Activated CD4-positive, alpha-beta T cell treated with anti-CD3 and anti-CD28 coated beads for 1 hour (primary cell): ENCODE measurements around the gene PSMB7.
A peak's percentile ranks its signal among the peaks of the same experiment; 100 is the strongest.

ENCODE experiments used
- DNase-seq: peaks from one replicate; pipeline ENCODE4 v3.0.0-alpha.2; 2020

The PSMB7 gene

DNA sequence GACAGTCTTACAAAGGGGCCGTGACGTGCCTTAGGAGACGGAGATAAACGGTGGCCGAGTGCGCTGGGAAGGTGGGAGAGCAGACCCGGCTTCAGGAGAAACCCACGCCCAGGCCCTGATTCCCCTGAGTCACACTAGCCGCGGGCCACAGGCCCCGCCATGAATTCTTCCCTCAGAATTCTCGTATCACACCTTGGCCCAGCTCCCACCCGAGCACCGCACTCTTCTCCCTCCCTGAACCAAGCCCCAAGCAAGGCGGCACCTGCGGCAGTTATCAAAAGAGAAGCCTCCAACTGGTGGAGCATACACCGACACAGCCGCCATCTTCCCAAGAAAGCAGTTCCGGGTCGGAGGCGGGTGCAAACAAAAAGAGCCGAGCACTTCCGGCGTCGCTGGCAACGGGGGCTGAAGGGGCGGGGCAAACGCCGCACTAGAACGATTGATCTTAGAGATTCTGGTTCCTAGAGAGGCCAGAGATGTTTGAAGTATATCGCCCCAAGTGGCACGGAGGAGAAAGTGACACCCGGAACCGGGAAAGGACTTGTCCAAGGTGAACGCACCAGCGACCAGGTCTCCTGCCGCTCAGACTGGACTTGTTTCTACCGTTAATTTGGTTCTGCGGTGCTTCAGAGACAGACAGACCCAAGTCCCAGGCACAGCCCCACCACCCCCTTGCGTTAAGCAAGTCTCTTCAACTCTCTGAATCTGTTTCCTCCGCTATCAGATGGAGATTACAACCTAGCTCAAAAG lies at the start of gene PSMB7:
Gene PSMB7 (minus strand): TSS at position 341 of the 750 bp plus-strand sequence. CDS start 17 bp downstream, at position 324.
- peak; percentile 95 for DNase-seq

DNA sequence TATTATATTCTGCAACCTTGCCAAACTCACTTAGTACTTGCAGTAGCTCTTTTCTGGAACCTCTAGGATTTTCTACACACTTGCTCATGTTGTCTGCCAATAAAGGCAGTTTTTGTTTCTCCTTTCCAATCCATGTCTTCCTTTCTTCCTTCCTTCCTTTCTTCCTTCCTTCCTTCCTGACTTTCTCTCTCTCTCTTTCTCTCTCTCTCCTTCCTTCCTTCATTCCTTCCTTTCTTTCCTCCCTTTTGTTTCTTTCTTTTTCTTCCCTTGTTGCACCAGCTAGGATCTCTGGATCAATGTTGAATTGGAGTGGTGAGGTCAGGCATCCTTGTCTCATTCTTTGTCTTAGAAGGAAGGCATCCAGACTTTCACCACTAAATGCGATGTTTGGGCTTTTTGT lies 47.5 kb upstream of the PSMB7 start:
- DNase-seq: no peak

DNA sequence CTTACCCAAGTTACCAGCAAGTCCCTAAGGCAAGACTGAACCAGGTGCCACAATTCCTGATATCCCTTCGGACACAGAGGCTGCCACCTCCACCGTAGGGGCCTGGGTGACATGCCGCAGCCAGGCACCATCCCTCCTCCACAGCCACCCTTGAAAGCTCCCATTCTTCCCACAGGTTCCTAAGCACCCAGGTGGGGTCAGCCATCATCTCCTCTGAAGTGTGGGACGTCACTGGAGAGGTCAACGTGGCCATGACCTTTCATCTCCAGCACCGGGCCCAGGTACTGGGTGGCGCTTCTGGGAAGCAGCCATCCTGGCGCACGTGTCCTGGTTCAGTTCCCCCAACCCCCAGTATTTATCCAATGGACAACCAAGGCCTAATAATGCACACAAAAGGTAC lies 43.2 kb upstream of the PSMB7 start:
- no peak for DNase-seq

DNA sequence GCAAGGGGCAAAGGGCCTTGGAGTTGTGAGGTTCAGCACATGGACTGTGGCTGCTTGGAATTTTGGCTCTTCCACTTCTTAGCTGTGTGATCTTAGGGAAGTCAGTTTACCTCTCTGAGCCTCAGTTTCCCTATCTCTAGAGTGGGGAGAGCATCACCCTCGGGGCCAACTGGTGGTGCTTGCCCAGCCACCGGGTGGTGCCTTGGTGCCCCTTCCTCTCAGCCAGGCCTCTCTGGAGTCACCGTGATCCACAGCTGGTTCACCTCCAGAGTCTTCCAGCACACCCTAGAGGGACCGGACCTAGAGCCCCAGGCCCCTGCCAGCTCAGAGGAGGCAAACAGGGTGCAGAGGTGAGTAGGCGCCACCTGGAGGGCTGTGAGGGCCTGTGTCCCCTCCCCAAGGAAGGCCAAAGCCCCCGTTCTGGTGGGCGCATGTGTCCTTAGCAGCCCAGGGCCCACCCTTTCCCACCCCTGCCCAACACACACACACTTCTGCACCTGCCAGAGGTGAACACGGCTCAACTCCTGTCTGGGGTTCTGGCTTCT lies 42.7 kb upstream of the PSMB7 start:
- DNase-seq: no peak

DNA sequence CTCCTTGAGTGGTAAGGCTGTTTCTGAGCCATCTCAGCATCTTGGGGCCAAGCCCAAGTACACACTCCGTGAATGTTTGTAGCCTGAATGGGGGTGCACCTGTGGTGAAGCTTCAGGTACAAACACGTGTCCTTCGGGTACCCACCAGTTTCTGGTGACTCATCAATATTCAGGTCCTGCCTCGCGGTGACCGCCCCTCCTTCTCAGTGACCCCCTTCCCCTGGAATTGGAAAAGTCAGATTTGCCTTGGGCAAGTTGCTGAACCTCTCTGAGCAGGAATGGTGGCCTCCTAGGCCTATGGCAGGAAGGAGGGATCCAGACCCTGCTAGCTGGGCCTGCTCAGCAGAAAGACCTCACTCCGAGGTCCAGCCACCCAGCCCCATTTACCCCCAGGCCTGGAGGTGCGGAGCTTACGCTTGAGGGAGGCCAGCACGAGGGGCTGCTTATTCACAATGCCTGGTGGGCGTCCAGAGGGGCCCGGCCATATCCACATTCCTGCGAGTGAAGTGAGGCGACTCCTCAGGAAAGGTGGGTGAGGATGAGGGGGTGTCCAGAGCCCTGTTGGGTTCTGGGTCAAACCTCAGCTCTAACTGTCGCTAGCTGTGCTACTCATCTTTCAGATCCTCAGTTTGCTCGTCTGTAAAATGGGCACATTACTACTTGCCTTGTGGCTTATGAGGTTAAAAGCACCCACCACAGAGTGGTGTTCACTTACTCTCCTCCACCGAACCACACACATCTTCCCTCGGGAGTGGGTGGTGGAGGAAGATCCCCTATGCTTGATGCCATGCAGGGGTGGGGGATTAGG lies 42.0 kb upstream of the PSMB7 start:
- no peak for DNase-seq

DNA sequence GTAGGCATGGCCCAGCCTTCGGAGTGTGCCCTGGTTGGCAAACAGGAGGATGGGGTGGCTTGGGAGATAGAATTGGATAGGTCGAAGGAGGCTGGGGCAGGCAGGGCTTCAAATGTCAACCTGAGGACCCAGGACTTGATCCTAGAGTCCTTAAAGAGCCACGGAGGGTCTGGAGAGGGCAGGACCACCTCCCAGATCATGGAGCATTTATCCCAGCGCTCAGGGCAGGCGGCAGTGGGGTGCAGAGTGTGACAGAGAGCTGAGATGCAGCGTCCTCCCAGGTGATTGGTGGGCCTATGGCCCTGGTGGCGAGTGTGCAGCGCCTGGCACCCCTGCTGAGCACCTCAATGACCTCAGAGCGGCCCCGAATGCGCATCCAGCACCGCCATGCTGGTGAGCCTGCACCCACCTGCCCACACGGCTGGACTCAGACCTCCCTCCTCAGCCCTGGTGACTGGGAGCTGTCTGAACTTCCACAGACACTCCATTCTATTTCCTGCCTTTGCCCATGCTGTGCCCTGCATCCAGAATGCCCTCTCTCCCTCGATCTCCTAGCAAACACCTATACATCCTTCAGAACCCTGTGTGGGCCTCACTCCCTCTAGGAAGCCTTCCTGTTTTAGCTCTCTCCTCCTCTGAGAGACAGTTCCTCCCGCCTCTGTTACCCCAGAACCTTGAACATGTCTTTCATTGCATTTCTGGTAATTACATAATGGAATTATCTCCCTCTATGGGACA lies 41.3 kb upstream of the PSMB7 start:
- no peak for DNase-seq

DNA sequence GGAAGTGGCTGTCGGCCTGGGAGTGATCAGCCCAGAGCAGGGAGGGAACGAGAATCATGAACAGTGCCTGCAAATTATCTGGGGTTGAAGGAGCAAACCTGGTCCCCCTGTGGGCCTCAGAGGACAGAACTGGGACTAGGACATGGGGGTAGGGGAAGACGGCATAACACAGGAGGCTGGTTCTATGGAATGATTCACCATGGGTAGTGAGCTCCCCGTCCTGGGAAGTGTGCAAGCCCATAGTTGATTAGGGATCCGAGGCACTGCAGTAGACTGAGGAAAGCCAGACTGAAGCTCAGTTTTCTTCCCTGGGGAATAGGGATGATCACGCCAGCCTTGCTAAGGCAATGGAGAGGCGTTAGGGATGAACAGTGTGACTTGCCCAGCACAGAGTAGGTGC lies 40.6 kb upstream of the PSMB7 start:
- no peak for DNase-seq

DNA sequence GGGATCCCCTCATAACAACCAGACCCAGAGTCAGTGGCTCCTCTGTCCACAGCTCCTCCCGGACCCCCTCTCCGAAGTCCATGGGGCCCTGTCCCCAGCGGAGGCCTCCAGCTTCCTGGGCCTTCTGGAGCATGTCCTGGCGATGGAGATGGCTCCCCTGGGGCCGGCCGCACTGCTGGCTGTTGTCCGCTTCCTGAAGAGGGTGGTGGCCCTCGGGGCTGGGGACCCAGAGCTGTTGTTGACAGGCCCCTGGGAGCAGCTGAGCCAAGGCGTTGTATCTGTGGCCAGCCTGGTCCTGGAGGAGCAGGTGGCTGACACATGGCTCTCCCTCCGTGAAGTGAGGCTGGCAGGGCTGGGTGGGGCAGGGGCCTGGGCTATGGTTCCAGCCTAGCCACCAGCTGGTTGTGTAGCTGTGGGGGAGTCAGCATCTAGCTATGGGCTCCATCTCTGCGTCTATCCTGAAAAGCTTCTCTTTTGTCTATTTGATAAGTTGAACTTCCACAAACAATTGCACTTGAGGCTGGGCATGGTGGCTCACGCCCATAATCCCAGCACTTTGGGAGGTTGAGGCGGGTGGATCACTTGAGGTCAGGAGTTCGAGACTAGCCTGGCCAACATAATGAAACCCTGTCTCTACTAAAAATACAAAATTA lies 39.7 kb upstream of the PSMB7 start:
- DNase-seq: no peak

DNA sequence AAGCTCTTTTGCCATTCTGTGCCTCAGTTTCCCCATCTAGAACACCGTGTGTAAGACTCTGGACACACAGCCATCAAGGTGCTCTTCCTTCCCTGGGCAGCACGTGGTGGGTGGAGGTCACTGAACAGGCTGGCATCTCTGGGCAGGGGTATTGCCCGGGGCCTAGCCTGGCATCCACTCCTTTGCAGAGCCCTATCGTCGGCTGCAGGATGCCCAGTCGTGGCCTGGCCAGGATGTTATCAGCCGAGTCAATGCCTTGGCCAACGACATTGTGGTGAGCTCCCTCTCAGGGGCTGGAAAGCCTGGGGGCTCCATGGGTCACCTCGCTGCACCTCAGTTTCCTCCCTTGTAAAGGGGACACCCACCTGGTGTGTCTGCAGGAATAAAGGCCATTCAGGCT lies 39.1 kb upstream of the PSMB7 start:
- DNase-seq: no peak

DNA sequence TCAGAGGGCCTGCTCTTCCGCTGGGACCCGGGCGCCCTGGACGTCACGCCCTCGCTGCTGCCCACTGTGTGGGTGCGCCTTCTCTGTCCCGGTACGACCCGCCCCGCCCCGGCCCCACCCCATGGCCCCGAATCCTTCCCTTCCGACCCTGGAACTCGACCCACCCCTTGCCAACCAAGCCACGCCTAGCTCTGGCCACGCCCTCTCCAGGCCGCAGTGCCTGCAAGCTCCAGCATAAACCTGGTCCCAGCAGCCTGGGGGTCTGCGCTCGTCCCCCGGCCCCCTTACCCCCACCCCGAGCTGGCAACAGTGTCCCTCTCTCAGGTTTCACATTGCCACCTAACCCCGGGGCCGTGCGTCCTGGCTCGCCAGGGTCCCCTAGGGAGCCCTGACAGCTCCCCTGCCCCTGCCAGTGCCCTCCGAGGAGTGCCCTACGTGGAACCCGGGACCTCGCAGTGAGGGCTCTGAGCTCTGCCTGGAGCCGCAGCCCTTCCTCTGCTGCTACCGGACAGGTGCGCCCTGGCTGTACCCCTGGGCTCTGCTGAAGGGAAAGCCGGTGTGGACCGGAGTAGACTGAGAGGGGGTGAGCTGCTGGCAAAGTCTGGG lies 38.4 kb upstream of the PSMB7 start:
- no peak for DNase-seq

DNA sequence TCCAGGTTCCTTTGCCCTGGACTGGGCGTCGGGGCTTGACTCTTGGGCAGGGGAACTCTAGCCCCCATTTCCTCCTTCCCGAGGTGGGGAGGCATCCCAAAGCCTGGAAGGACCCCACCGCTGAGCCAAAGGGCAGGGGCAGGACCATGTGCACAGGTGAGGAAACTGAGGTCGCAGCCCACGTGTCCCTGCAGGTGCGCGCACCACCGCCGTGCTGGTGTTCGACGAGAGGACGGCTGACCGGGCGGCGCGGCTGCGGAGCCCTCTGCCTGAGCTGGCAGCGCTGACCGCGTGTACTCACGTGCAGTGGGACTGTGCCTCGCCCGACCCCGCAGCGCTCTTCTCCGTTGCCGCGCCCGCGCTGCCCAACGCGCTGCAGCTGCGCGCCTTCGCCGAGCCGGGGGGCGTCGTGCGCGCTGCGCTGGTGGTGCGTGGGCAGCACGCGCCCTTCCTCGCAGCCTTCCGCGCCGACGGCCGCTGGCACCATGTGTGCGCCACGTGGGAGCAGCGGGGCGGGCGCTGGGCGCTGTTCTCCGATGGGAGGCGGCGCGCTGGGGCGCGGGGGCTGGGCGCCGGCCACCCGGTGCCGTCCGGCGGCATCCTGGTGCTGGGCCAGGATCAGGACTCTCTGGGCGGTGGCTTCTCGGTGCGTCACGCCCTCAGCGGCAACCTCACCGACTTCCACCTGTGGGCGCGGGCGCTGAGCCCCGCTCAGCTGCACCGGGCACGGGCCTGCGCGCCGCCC lies 37.8 kb upstream of the PSMB7 start:
- DNase-seq: no peak

DNA sequence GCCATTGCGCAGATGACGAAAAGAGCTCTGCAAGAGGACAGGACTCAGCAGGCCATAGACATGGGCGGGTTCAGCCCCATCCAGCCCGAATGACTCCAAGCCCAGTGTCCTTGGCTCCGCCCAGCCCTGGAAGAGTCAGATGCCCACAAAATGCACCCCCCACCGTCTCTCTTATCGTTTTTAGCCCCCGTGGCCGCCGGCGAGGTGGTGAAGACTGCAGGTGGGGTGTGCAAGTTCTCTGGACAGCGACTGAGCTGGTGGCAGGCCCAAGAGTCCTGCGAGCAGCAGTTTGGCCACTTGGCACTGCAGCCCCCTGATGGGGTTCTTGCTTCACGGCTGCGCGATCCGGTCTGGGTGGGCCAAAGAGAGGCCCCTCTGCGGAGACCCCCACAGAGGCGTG lies 37.1 kb upstream of the PSMB7 start:
- no peak for DNase-seq

DNA sequence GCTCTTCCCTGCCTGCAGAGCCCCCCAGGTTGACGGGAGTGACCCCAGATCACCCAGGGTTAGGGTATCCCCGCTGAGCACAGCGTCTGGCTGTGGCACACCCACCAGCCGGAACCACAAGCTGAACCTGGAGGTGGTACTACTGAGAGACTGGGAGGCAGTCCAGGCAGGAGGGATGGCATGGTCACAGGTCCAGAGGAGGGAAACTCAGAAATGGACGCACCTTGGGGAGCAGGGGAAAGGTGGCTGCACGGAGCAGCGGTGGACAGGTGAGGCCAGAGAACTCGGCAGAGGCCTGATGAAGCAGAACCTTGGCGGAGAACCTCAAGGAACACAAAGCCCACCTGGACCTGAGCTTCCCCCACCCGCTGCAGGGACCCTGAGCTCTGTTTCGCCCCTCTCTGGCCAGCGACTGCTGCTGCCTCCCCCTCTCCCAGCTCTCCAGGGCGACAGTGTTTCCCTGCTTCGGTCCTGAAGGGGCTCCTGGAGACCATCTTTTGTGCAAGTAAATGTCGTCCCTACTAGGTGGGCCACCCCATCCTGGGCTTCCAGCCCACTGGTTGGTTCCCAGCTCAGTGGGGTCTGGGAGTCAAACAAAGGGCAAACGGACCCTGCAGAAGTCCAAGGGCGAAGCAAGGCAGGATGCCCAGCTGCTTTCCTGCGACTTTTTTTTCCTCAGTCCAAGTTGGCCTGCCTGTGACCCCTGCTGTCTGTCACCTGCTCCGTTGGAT lies 35.9 kb upstream of the PSMB7 start:
- DNase-seq: no peak

DNA sequence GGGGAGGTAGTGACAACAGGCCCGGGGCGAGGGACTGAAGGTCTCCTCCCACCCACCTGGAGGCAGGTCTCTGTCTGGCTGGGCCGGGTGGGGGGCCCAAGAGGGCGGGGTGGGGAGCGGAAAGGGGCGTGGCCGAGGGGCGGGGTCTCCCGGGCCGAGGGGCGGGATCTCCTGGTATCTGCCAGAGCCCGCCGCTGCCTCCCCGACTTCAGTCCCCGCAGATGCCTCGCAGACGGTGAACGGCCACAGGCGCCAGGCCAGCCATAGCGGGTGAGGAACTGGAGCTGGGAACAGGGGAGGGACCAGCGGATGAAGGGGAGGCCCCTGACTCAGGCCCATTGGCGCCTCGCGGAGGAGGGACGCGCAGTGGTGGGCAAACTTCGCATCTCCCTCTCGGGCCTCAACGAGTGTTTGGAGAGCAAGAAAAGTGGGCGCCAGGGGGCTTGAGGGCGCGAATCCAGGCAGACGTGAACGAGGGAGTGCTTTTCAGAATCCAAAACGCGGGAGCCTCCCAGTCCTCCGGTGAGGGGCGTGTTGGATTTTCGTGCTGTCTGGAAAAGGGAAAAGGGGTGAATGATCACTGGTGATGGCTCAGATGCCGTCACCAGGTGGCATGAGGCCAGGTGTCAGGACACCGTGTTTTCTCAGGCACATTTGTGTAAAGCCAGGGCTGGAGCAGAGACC lies 35.1 kb upstream of the PSMB7 start, which contains the start of gene ADGRD2:
Gene ADGRD2 (plus strand): TSS at position 211 of the 684 bp plus-strand sequence. CDS start 1,216 bp downstream, outside the sequence.
- no peak for DNase-seq

DNA sequence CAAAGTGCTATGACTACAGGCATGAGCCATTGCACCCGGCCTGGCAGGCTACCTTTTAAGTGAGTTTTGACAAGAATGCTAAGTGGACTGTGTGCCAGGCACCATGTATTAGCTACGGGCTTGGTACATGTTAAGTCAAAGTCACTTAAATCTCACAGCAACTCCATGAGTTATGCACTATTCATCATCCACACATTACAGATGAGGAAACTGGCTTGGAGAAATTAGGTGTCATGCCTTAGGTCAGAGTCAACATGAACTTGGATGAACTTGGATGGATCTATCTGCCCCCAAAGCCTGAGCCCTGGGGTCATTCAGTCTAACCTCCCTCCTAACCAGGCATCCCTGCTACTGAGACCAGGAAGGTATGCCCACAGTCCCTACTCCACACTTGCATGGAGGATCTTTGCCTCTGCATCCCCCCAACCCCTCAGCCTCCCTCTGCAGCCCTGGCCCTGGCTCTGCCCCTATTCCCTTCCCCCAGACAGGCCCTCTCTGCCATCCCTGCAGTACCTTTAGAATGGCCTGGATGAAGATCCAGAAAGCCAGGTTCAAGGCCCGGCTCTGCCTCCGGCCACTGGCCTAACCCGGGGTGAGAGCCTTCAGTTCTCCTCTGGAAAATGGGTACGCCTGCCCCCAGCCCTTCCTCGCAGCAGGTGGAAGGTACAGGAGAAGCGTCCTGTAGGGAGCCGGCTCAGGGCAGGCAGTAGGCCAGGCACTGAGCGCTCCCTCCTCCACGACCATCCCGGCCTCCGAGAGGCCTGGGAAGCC lies 34.3 kb upstream of the PSMB7 start:
- DNase-seq: no peak

DNA sequence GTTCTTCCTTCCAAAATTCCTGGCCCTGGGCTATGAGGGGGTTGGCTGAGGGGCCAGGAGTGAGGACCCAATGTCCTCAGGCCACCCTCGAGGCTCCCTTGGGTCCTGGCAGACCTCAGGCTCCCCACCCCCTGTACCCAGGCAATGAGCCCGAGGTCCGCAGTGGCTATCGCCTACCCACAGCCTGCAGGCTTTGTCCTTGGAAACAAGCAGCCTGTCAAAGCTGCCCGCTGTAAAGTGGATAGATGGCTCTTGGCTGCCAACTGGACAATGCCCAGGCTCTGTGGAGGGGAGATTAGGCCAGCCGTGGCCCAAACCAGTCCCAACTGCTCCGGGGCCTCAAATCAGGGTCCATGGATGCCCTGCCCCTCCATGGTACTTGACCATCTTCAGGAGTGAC lies 32.8 kb upstream of the PSMB7 start:
- DNase-seq: no peak

DNA sequence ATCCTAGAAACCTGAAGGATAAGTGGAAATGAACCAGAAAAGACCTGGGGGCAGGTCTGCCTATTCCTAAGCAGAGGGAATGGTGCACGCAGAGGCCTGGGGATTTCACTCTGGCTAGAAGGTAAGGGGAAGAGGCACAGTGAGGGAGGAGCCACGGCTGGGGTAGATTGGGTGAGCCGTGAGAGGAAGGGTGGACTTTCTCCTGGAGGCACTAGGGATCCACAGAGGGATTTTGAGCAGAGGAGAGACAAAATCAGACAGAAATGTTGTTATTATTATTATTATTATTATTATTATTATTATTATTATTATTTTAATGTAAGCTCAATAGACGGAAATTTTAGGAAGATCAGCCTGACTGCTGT lies 32.0 kb upstream of the PSMB7 start:
- DNase-seq: no peak

DNA sequence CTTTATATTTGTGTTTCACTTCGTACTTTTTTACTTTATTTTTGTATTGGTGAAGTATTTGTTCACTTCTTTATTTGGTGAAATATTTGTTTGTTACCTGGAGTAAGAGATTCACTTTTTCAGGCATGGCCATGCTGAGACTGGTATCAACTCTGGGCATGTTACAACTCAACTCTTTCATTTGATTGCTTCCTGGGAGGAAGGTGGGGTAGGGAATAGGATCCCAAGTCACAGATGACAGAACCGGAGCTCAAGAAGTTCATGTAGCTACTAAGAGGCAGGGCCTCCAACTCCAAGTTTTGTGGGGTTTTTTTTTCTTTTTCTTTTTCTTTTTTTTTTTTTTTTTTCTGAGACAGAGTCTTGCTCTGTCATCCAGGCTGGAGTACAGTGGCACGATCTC lies 28.9 kb upstream of the PSMB7 start:
- no peak for DNase-seq

DNA sequence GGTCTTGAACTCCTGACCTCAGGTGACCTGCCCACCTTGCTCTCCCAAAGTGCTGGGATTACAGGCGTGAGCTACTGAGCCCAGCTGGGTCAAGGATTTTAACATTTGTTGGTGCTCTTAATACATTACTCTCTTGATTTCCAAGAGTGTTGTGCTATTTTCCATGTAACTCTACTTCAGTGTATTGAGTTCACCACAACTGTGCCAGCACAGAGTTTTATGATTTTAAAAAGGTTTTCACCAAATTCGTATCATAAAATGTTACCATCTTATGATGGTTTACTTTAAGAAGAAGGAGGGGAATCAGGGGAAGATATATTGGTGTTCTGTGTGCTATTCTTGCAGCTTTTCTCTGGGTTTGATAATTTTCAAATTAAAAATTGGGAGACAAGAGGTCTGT lies 28.4 kb upstream of the PSMB7 start:
- no peak for DNase-seq
